Endothelial cell of umbilical vein (primary cell): ENCODE data around the gene GGT6. TPM values are rescaled to one million over a fixed set of nuclear protein-coding genes. Genes with fewer than 3 reads are reported as not detected.

Experiments used
- BruUV-seq: library from RNA; stranded (reverse); fragments of 400-500 nt; replicated peaks from 2 replicates; lab custom pipeline; 2021; lab: Mats Ljungman, UMichigan
- CTCF ChIA-PET: fragments of 300-600, 350-600 bp; sonication (Branson Sonifier 250); formaldehyde crosslinking; loops from one replicate; lab custom pipeline; 2021; ENCODE audit warnings: antibody characterized with exemption, inconsistent platforms; lab: Charles Lee
- POLR2A ChIA-PET: fragments of 300-600, 350-600 bp; sonication (Branson Sonifier 250); formaldehyde crosslinking; loops from one replicate; lab custom pipeline; 2021; ENCODE audit warnings: antibody characterized with exemption, inconsistent platforms; lab: Charles Lee
- DNase-seq: peaks from one replicate; pipeline ENCODE4 v3.0.0-alpha.2; 2011; ENCODE audit warnings: low read depth, low spot score
- FAIRE-seq: peaks from 2 replicates; lab custom pipeline; 2011; peaks lifted over from hg19 to GRCh38; lab: Jason Lieb, UNC
- H2AFZ ChIP-seq: 2 replicates; pipeline ENCODE4 v1.6.0; 2012; ENCODE audit warnings: low read depth, low read length, control low read depth, inconsistent platforms
- H3K27ac ChIP-seq: 2 replicates; pipeline ENCODE4 v1.5.1; 2011; ENCODE audit warnings: low read depth, mild to moderate bottlenecking, control low read depth, low read length, moderate library complexity; ENCODE audit not compliant: insufficient read depth
- H3K27me3 ChIP-seq, 2 experiments: 2 replicates each; pipeline versions ENCODE4 v1.6.0 to v1.6.1; 2011; ENCODE audit warnings: low read length in 2 of 2, mixed read lengths in 1 of 2; ENCODE audit not compliant: control insufficient read depth in 2 of 2, insufficient read depth in 2 of 2
- H3K36me3 ChIP-seq, 2 experiments: 2 replicates in 1 of 2; 3 replicates in 1 of 2; pipeline ENCODE4 v1.5.1; 2011; ENCODE audit warnings: low read length in 2 of 2, mild to moderate bottlenecking in 1 of 2, moderate library complexity in 1 of 2; ENCODE audit not compliant: control insufficient read depth in 2 of 2, insufficient read depth in 2 of 2; ENCODE audit errors: extremely low read depth in 1 of 2
- H3K4me1 ChIP-seq: 3 replicates; pipeline ENCODE4 v1.5.1; 2011; ENCODE audit warnings: mild to moderate bottlenecking, low read length; ENCODE audit not compliant: control insufficient read depth, insufficient read depth; ENCODE audit errors: extremely low read depth
- H3K4me2 ChIP-seq: 2 replicates; pipeline ENCODE4 v1.6.1; 2011; ENCODE audit warnings: low read length, control low read depth, mixed read lengths; ENCODE audit not compliant: insufficient read depth
- H3K4me3 ChIP-seq, 3 experiments: fragments of 200-600 bp in 1 of 3; sonication (generic), shearing (Covaris generic) in 1 of 3; replicated peaks in 1 of 3; 2 replicates each; pipeline ENCODE4 v1.5.1; 2011 to 2016; ENCODE audit warnings: control low read depth in 3 of 3, low read length in 3 of 3, mild to moderate bottlenecking in 2 of 3, inconsistent platforms in 1 of 3, low read depth in 1 of 3, moderate library complexity in 1 of 3; ENCODE audit not compliant: insufficient read depth in 1 of 3
- H3K79me2 ChIP-seq: 2 replicates; pipeline ENCODE4 v1.6.0; 2012; ENCODE audit warnings: low read length, inconsistent platforms; ENCODE audit not compliant: control insufficient read depth, insufficient read depth
- H3K9ac ChIP-seq: replicated peaks from 2 replicates; pipeline ENCODE3; 2011; ENCODE audit warnings: low read length, control low read depth; ENCODE audit not compliant: insufficient read depth; ENCODE audit errors: extremely low read depth
- H3K9me1 ChIP-seq: replicated peaks from 3 replicates; pipeline ENCODE4 v1.6.0; 2011; ENCODE audit warnings: mild to moderate bottlenecking, low read length; ENCODE audit not compliant: control insufficient read depth, insufficient read depth; ENCODE audit errors: extremely low read depth
- H3K9me3 ChIP-seq: replicated peaks from 2 replicates; pipeline ENCODE4 v1.5.1; 2012; ENCODE audit warnings: low read length, inconsistent platforms; ENCODE audit not compliant: control insufficient read depth, insufficient read depth
- H4K20me1 ChIP-seq: replicated peaks from 2 replicates; pipeline ENCODE3; 2011; ENCODE audit warnings: mild to moderate bottlenecking, low read length; ENCODE audit not compliant: control insufficient read depth, insufficient read depth; ENCODE audit errors: extremely low read depth
- CTCF ChIP-seq, 2 donors: IDR thresholded peaks; 1 replicate in 1 of 2; 2 replicates in 1 of 2; pipeline ENCODE4 v1.5.1; 2011; ENCODE audit warnings: low read length in 2 of 2, mild to moderate bottlenecking in 2 of 2, moderate library complexity in 2 of 2, control low read depth in 1 of 2, inconsistent platforms in 1 of 2, low read depth in 1 of 2; ENCODE audit not compliant: insufficient read depth in 1 of 2; ENCODE audit errors: extremely low read depth in 1 of 2
- EZH2 ChIP-seq: IDR thresholded peaks from 2 replicates; pipeline ENCODE4 v1.6.1; 2012; ENCODE audit warnings: borderline replicate concordance, low read depth, mild to moderate bottlenecking, moderate library complexity, low read length, inconsistent platforms; ENCODE audit not compliant: severe bottlenecking
- FOS ChIP-seq: IDR thresholded peaks from 2 replicates; pipeline ENCODE4 v1.6.1; 2011; ENCODE audit warnings: mild to moderate bottlenecking, low read length, moderate library complexity, borderline replicate concordance; ENCODE audit not compliant: insufficient read depth
- GATA2 ChIP-seq: IDR thresholded peaks from 2 replicates; pipeline ENCODE4 v1.7.0; 2011; ENCODE audit warnings: low read depth, mild to moderate bottlenecking, moderate library complexity, mixed read lengths, low read length; ENCODE audit not compliant: insufficient read length, insufficient read depth
- JUN ChIP-seq: IDR thresholded peaks from 2 replicates; pipeline ENCODE4 v1.6.1; 2011; ENCODE audit warnings: borderline replicate concordance, low read depth; ENCODE audit not compliant: insufficient read length, insufficient read depth
- MAX ChIP-seq: IDR thresholded peaks from 2 replicates; pipeline ENCODE4 v1.6.1; 2011; ENCODE audit not compliant: insufficient read depth, insufficient read length
- MYC ChIP-seq: IDR thresholded peaks from one replicate; pipeline ENCODE4 v1.6.1; 2011; ENCODE audit warnings: mild to moderate bottlenecking, low read depth, low read length
- POLR2A ChIP-seq: IDR thresholded peaks from 2 replicates; pipeline ENCODE4 v1.6.1; 2012; ENCODE audit warnings: low read depth, mild to moderate bottlenecking, control low read depth, low read length
- POLR2AphosphoS5 ChIP-seq: IDR thresholded peaks from 2 replicates; pipeline ENCODE4 v1.6.1; 2012; ENCODE audit warnings: low read depth, mild to moderate bottlenecking, control low read depth, low read length, moderate library complexity; ENCODE audit not compliant: insufficient read depth
- dilution Hi-C: fragments of 300-500 bp; cut with MboI; formaldehyde crosslinking; loops from one replicate; pipeline ENCODE4 v1.15.0; 2019; ENCODE audit warnings: low sequenced_read_pairs; ENCODE audit not compliant: extremely low pct_ligation_motif_present
- intact Hi-C: fragments of 100-400 bp; cut with micrococcal nuclease; formaldehyde crosslinking; loops from one replicate; pipeline ENCODE4 v1.10.0; 2022
- polyA plus RNA-seq, 4 experiments: library from polyadenylated mRNA; depleted of rRNA in 3 of 4; stranded (reverse) in 3 of 4; unstranded in 1 of 4; fragments of >200 nt; gene quantifications; 2 replicates each; pipeline versions ENCODE4 v1.2.1 to v1.2.3, GENCODE V29; 2011 to 2012; ENCODE audit warnings: missing spikeins in 1 of 4
- total RNA-seq: library from RNA; stranded (reverse); gene quantifications from 2 replicates; pipeline ENCODE4 v1.2.3, GENCODE V29; 2021

GGT6 gene
- total and polyA plus RNA-seq, 2 donors (not counting 3 experiments of a cell fraction or from before 2014, with no cell fraction given) = not detected

- POLR2A ChIA-PET = no interaction called here
- TF ChIP-seq GATA2 (no peak), POLR2AphosphoS5 (no peak), CTCF (IDR thresholded peaks at IDR 0.05; ENCODE audit: extremely low read depth in 1 of 2, insufficient read depth in 1 of 2, low read depth in 1 of 2, low read length in 2 of 2) (no peak), MYC (no peak), FOS (no peak), POLR2A (no peak), MAX (no peak), EZH2 (no peak), JUN (no peak)
- CTCF ChIA-PET = interaction anchor here (1.3 to 1.8 kb wide), 3 partner anchors 9 to 11 kb away, joined by 3 to 18 read pairs (median 7); no protein-coding TSS in a partner anchor
- no peak overlapping the region for H3K9ac ChIP-seq
- no peaks in the 10 kb centered on the region for H3K9me3 ChIP-seq
- H3K36me3 ChIP-seq = no peaks in the 10 kb centered on the region
- no peak overlapping the region for H3K4me3 ChIP-seq
- H2AFZ ChIP-seq = no peak overlapping the region
- H4K20me1 ChIP-seq = no peaks in the 10 kb centered on the region
- H3K79me2 ChIP-seq = no peaks in the 10 kb centered on the region
- DNase-seq = no peak
- no peak overlapping the region for H3K4me2 ChIP-seq
- dilution Hi-C loops = no loop called here
- no TSS peak for BruUV-seq
- H3K27ac ChIP-seq = no peak overlapping the region
- peaks cover 0 to 4% of the 10 kb centered on the region in 2 experiments for H3K27me3 ChIP-seq
- H3K4me1 ChIP-seq = no peaks in the 10 kb centered on the region
- FAIRE-seq = no peak
- intact Hi-C loops = no loop called here
- H3K9me1 ChIP-seq = no peaks in the 10 kb centered on the region
Observed at GRCh38 chr17:4576161-4576558, 15.8 kb upstream of the GGT6 start.
